ENCODE results near the gene NOS1AP. TPM values are rescaled to one million over a fixed set of nuclear protein-coding genes. Genes with fewer than 3 reads are reported as not detected.
"Not testable (repeated sequence)": the region's sequence is repeated elsewhere in the genome, so short reads cannot be mapped to it uniquely, and the experiment has no call there.

Gene NOS1AP
- total and polyA plus RNA-seq, 8 donors, result 2.2 to 6.2 (median 3.3) TPM

GRCh38 chr1:162416909-162417308 is 347.4 kb downstream of the NOS1AP start:
- Histone ChIP-seq H3K4me3 (no peak overlapping the region), H3K27me3 (no peaks in the 10 kb centered on the region), H3K4me1 (no peaks in the 10 kb centered on the region), H3K36me3 (no peaks in the 10 kb centered on the region), H3K27ac (no peak overlapping the region), H3K9me3 (no peaks in the 10 kb centered on the region)
- TF ChIP-seq CTCF (IDR thresholded peaks at IDR 0.05), result no peak
- intact Hi-C loops (cut with DNase I), result no loop called here
- ATAC-seq, result no peak
- no peak for DNase-seq

- intact Hi-C loops (cut with DNase I), result no loop called here
- no peaks in the 10 kb centered on the region for H3K9me3 ChIP-seq
- ATAC-seq (no peak), DNase-seq (no peak)
- H3K36me3 ChIP-seq, result no peaks in the 10 kb centered on the region
- H3K4me1 ChIP-seq, result peaks cover 0 to 1% of the 10 kb centered on the region in 2 donors
- no peak for TF ChIP-seq CTCF (IDR thresholded peaks at IDR 0.05)
- H3K4me3 ChIP-seq, result no peak overlapping the region
- H3K27me3 ChIP-seq, result no peaks in the 10 kb centered on the region
- no peak overlapping the region for H3K27ac ChIP-seq
Observed at GRCh38 chr1:162417650-162418049, 348.2 kb downstream of the NOS1AP start.

GRCh38 chr1:162418584-162418983 is 349.1 kb downstream of the NOS1AP start:
- H3K4me1 ChIP-seq, result peaks cover 0 to 11% of the 10 kb centered on the region in 2 donors
- DNase-seq; H3K27me3 ChIP-seq; H3K4me3 ChIP-seq; H3K9me3 ChIP-seq; intact Hi-C loops (cut with DNase I); H3K27ac ChIP-seq; H3K36me3 ChIP-seq; ATAC-seq: not testable (repeated sequence)

- ATAC-seq; H3K27me3 ChIP-seq; H3K9me3 ChIP-seq; H3K4me3 ChIP-seq; intact Hi-C loops (cut with DNase I); H3K27ac ChIP-seq; DNase-seq; H3K36me3 ChIP-seq: not testable (repeated sequence)
- peaks cover 0 to 14% of the 10 kb centered on the region in 2 donors for H3K4me1 ChIP-seq
Observed at GRCh38 chr1:162419450-162419931, 350.0 kb downstream of the NOS1AP start.

Small RNAs within 50 kb of the gene (microRNA-seq; reads per million reads assigned to microRNA genes)
- gene MIR4654, result 0 to 0.17 reads per million in 2 donors
- 5.6 to 8.0 reads per million in 2 donors for gene MIR556

Other genes starting within 250 kb of the NOS1AP start
- gene OLFML2B, start 45.8 kb upstream of the NOS1AP start, total RNA-seq, result 10 to 100 TPM; 36.1 to 46.8 TPM
- gene OLFML2B, start 45.8 kb upstream of the NOS1AP start, polyA plus RNA-seq (ENCODE audit: insufficient read length in 6 of 6), result 10 to 100 TPM; 12.7 to 16.6 (median 14.1) TPM